ENCODE measurements around the gene LGR4.

The LGR4 gene

GRCh38 chr11:27421819-27422494 is 50.6 kb downstream of the LGR4 start:
- no peak for FAIRE-seq

GRCh38 chr11:27420722-27421572 is 51.6 kb downstream of the LGR4 start:
- no peak for FAIRE-seq

- FAIRE-seq: no peak
These were observed 52.4 kb downstream of the LGR4 start for GRCh38 chr11:27420217-27420616.

- FAIRE-seq: no peak
These were observed 54.2 kb downstream of the LGR4 start for GRCh38 chr11:27418356-27418755.

GRCh38 chr11:27416568-27417176 is 55.9 kb downstream of the LGR4 start:
- FAIRE-seq: no peak

GRCh38 chr11:27414644-27415043 is 57.9 kb downstream of the LGR4 start:
- FAIRE-seq: no peak

GRCh38 chr11:27413218-27413617 is 59.4 kb downstream of the LGR4 start:
- no peak for FAIRE-seq

- no peak for FAIRE-seq
These were observed 60.3 kb downstream of the LGR4 start for GRCh38 chr11:27412192-27412691.

- FAIRE-seq: no peak
These were observed 61.3 kb downstream of the LGR4 start for GRCh38 chr11:27411328-27411727.

GRCh38 chr11:27410272-27410671 is 62.3 kb downstream of the LGR4 start:
- FAIRE-seq: no peak

GRCh38 chr11:27409742-27410141 is 62.8 kb downstream of the LGR4 start:
- FAIRE-seq: no peak

GRCh38 chr11:27409049-27409448 is 63.5 kb downstream of the LGR4 start:
- FAIRE-seq: no peak

- FAIRE-seq: no peak
These were observed 64.3 kb downstream of the LGR4 start for GRCh38 chr11:27408246-27408800.

- FAIRE-seq: no peak
These were observed 65.9 kb downstream of the LGR4 start for GRCh38 chr11:27406498-27407354.

- no peak for FAIRE-seq
These were observed 67.5 kb downstream of the LGR4 start for GRCh38 chr11:27405134-27405533.

- FAIRE-seq: no peak
These were observed 68.2 kb downstream of the LGR4 start for GRCh38 chr11:27404427-27404826.

GRCh38 chr11:27403195-27403594 is 69.4 kb downstream of the LGR4 start:
- FAIRE-seq: no peak

- FAIRE-seq: no peak
These were observed 70.1 kb downstream of the LGR4 start for GRCh38 chr11:27402450-27402849.

GRCh38 chr11:27401833-27402316 is 70.7 kb downstream of the LGR4 start:
- no peak for FAIRE-seq

- FAIRE-seq: no peak
These were observed 71.2 kb downstream of the LGR4 start for GRCh38 chr11:27401280-27401832.

- FAIRE-seq: no peak
These were observed 74.2 kb downstream of the LGR4 start for GRCh38 chr11:27398400-27398770.
